GM23248 (cell line): ENCODE results near the gene RSPH3. TPM values are rescaled to one million over a fixed set of nuclear protein-coding genes. Genes with fewer than 3 reads are reported as not detected.

Experiments
- DNase-seq: peaks from one replicate; pipeline ENCODE4 v3.0.0-alpha.2; 2015
- H2AFZ ChIP-seq: fragments of 200-600 bp; sonication (generic); 2 replicates; pipeline ENCODE4 v1.6.1; 2016; ENCODE audit warnings: antibody characterized with exemption
- H3F3A ChIP-seq: fragments of 200-600 bp; sonication (generic); 2 replicates; pipeline ENCODE4 v1.6.1; 2016; ENCODE audit warnings: mild to moderate bottlenecking, antibody characterized with exemption, mixed run types; ENCODE audit not compliant: insufficient read depth
- H3K27ac ChIP-seq: fragments of 200-600 bp; sonication (generic); 2 replicates; pipeline ENCODE4 v1.5.1; 2016; ENCODE audit warnings: mild to moderate bottlenecking
- H3K27me3 ChIP-seq: fragments of 200-600 bp; sonication (generic); replicated peaks from 2 replicates; pipeline ENCODE4 v1.6.1; 2016; ENCODE audit warnings: mild to moderate bottlenecking; ENCODE audit not compliant: insufficient read depth
- H3K36me3 ChIP-seq: fragments of 200-600 bp; sonication (generic); 2 replicates; pipeline ENCODE4 v1.6.1; 2016; ENCODE audit warnings: low read depth, mild to moderate bottlenecking
- H3K4me1 ChIP-seq: fragments of 200-600 bp; sonication (generic); 2 replicates; pipeline ENCODE4 v1.6.1; 2016; ENCODE audit warnings: mild to moderate bottlenecking; ENCODE audit not compliant: insufficient read depth
- H3K4me2 ChIP-seq: fragments of 200-600 bp; sonication (generic); one replicate; pipeline ENCODE4 v1.6.1; 2016; ENCODE audit warnings: mild to moderate bottlenecking; ENCODE audit not compliant: unreplicated experiment
- H3K4me3 ChIP-seq: fragments of 200-600 bp; sonication (generic); 2 replicates; pipeline ENCODE4 v1.5.1; 2016; ENCODE audit warnings: mild to moderate bottlenecking
- H3K79me2 ChIP-seq: fragments of 200-600 bp; sonication (generic); 2 replicates; pipeline ENCODE4 v1.6.1; 2016; ENCODE audit warnings: mild to moderate bottlenecking; ENCODE audit not compliant: insufficient read depth
- H3K9ac ChIP-seq: fragments of 200-600 bp; sonication (generic); 2 replicates; pipeline ENCODE4 v1.6.1; 2016; ENCODE audit warnings: mild to moderate bottlenecking
- H3K9me2 ChIP-seq: fragments of 200-600 bp; sonication (generic); 2 replicates; pipeline ENCODE4 v1.6.1; 2016; ENCODE audit warnings: mixed run types, mild to moderate bottlenecking, moderate library complexity; ENCODE audit not compliant: insufficient read depth
- H3K9me3 ChIP-seq: fragments of 200-600 bp; sonication (generic); one replicate; pipeline ENCODE4 v1.6.1; 2017; ENCODE audit warnings: low read depth
- H4K20me1 ChIP-seq: fragments of 200-600 bp; sonication (generic); 2 replicates; pipeline ENCODE4 v1.6.0; 2016; ENCODE audit not compliant: insufficient read depth
- EZH2 ChIP-seq: fragments of 200-600 bp; sonication (generic); IDR thresholded peaks from 2 replicates; pipeline ENCODE4 v1.6.1; 2018; ENCODE audit warnings: antibody characterized with exemption, mild to moderate bottlenecking; ENCODE audit not compliant: insufficient read depth, poor library complexity, severe bottlenecking
- EZH2phosphoT487 ChIP-seq: fragments of 200-600 bp; sonication (generic); IDR thresholded peaks from 2 replicates; pipeline ENCODE4 v1.6.1; 2018; ENCODE audit warnings: antibody characterized with exemption, moderate library complexity, mild to moderate bottlenecking, low read depth; ENCODE audit not compliant: insufficient read depth
- WGBS, 2 experiments: methylation state at CpG; one replicate each; pipeline ENCODE4 v1.1.6; 2015 to 2017; ENCODE audit warnings: low lambda C conversion rate in 2 of 2, low coverage in 1 of 2; ENCODE audit errors: missing lambda C conversion rate in 2 of 2; 5-methylcytosine and 5-hydroxymethylcytosine counted together
- in situ Hi-C: fragments of 300-500 bp; cut with MboI; formaldehyde crosslinking; loops from 2 replicates; pipeline ENCODE4 v1.15.0; 2020
- polyA plus RNA-seq: library from polyadenylated mRNA; unstranded; fragments of >200 nt; fragmentation: Nextera tagmentation; extraction: Ambion mirVana; gene quantifications from 2 replicates; pipeline ENCODE4 v1.2.1, GENCODE V29; 2016
- total RNA-seq: library from RNA; depleted of rRNA; stranded (reverse); fragments of >200 nt; shearing (Covaris generic); gene quantifications from 2 replicates; pipeline ENCODE4 v1.2.3, GENCODE V29; 2014

The RSPH3 gene
- total and polyA plus RNA-seq, 2 experiments from 2014 or later, result 7.2 to 15.1 TPM

DNA sequence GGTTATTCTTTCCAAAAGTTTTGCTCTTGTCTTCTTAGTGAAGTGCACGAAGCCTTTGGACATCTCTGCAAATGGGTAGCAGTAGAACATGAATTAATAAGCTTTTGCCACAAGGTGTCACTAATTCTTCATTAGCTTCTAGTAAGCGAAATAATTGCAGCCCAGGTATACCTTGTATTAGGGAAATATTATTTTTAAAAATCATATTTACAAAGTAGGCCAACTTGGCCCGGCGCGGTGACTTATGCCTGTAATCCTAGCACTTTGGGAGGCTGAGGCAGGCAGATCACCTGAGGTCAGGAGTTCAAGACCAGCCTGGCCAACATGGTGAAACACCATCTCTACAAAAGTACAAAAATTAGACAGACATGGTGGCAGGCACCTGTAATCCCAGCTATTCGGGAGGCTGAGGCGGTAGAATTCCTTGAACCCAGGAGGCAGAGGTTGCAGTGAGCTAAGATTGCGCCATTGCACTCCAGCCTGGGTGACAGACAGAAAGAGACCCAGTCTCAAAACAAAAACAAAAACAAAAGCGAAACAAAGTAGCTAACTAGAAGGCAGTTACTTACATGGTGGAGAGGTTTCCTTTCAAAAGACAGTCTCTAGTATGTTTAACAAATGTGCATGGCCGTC is 8.8 kb upstream of the RSPH3 start:
- no peak overlapping the region for H3K4me3 ChIP-seq
- H3K27ac ChIP-seq, result no peak overlapping the region
- no peaks in the 10 kb centered on the region for H3K4me1 ChIP-seq
- no peaks in the 10 kb centered on the region for H3K9me2 ChIP-seq
- DNase-seq, result peak; percentile 65
- no peaks in the 10 kb centered on the region for H3F3A ChIP-seq
- in situ Hi-C loops, result no loop called here
- no peak overlapping the region for H3K9ac ChIP-seq
- no peaks in the 10 kb centered on the region for H3K79me2 ChIP-seq
- H3K27me3 ChIP-seq, result no peaks in the 10 kb centered on the region
- no peak overlapping the region for H2AFZ ChIP-seq
- no peaks in the 10 kb centered on the region for H3K9me3 ChIP-seq
- TF ChIP-seq EZH2 (no peak), EZH2phosphoT487 (no peak)
- H3K36me3 ChIP-seq, result no peaks in the 10 kb centered on the region
- H3K4me2 ChIP-seq, result no peak overlapping the region
- no peaks in the 10 kb centered on the region for H4K20me1 ChIP-seq
- WGBS, 2 experiments, result 72 to 73% methylated on average over 10 of the region's 10 CpGs

DNA sequence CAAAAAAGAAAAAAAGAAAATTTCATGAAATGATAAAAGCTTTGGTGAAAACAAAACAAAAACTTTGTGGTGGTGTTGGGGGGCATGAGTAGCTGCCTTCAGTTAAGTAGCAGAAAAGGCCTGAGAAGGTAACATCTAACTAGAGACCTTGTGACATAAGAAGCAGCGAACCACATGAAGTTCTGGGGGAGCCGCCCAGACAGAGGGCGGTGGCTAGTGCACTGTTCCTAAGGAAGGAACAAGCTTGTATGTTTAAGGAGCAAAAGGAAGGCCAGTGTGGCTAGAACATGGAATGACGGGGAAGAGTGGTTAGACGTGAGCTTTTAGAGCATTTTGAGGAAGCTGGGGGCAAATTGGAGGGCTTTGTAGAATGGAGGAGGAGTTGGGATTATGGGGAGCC is 7.5 kb upstream of the RSPH3 start:
- in situ Hi-C loops, result no loop called here
- Histone ChIP-seq H3K27me3 (no peaks in the 10 kb centered on the region), H3F3A (0 out of 2 replicates have a peak, but pooled peaks cover 3% of the 10 kb centered on the region), H3K9me3 (no peaks in the 10 kb centered on the region), H3K4me2 (no peak overlapping the region), H3K36me3 (no peaks in the 10 kb centered on the region), H3K9ac (no peak overlapping the region), H4K20me1 (no peaks in the 10 kb centered on the region), H3K79me2 (no peaks in the 10 kb centered on the region), H2AFZ (no peak overlapping the region), H3K4me3 (no peak overlapping the region), H3K4me1 (peaks cover 4% of the 10 kb centered on the region), H3K9me2 (no peaks in the 10 kb centered on the region), H3K27ac (no peak overlapping the region)
- WGBS, 2 experiments, result 86 to 87% methylated on average over 5 of the region's 5 CpGs
- no peak for DNase-seq
- no peak for TF ChIP-seq EZH2phosphoT487
- TF ChIP-seq EZH2, result no peak

DNA sequence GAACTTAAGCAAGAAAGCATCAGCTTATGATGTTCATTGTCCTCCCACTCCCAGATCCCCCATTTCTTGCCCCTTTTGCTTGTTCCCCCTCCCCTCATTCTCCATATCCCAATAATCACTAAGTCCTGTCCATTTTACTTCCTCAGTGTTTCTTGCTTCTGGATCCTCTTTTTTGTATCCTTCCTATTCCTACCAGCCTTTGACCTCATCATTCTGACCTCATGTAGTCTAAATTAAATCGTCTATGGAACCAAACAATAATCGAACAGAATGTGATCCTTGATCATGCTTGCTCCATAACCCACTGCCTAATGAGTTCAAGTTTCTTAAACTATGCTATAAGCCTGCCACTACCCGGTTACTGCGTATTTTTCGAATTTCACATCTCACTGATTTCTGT is 5.4 kb upstream of the RSPH3 start:
- no peak for DNase-seq
- Histone ChIP-seq H3K4me2 (no peak overlapping the region), H3K79me2 (no peaks in the 10 kb centered on the region), H4K20me1 (no peaks in the 10 kb centered on the region), H3K9ac (no peak overlapping the region), H3K9me3 (no peaks in the 10 kb centered on the region), H3K4me1 (peaks cover 14% of the 10 kb centered on the region), H3K27ac (no peak overlapping the region), H2AFZ (no peak overlapping the region), H3K9me2 (no peaks in the 10 kb centered on the region), H3F3A (peaks cover 12% of the 10 kb centered on the region; the same call in 1 of the 2 replicates), H3K36me3 (no peaks in the 10 kb centered on the region), H3K4me3 (no peak overlapping the region), H3K27me3 (no peaks in the 10 kb centered on the region)
- no peak for TF ChIP-seq EZH2phosphoT487
- no peak for TF ChIP-seq EZH2
- in situ Hi-C loops, result no loop called here
- 82 to 89% methylated on average over 5 of the region's 5 CpGs for WGBS, 2 experiments

DNA sequence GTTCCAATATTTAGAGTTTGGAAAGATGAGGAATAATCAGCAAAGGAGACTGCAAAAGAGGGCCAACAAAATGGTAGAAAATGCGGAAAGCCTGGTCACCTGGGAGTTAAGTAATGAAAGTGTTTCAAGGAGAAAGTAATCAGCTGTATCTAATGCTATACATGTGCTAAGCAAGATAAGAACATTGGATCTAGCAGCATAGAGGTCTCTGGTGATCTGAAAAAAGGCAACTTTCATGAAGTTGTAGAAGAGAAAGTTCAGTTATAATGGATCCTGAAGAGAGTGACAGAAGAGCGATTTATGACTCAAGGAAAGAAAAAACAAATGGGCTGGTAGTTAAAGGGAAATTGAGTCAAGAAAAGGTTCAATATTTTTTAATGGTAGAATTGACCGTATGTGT is 4.6 kb upstream of the RSPH3 start:
- DNase-seq, result no peak
- H3K79me2 ChIP-seq, result no peaks in the 10 kb centered on the region
- H3K4me3 ChIP-seq, result no peak overlapping the region
- no peaks in the 10 kb centered on the region for H3K9me3 ChIP-seq
- no peak overlapping the region for H3K9ac ChIP-seq
- no peaks in the 10 kb centered on the region for H3K36me3 ChIP-seq
- in situ Hi-C loops, result no loop called here
- no peaks in the 10 kb centered on the region for H3K27me3 ChIP-seq
- H3K4me2 ChIP-seq, result no peak overlapping the region
- 60 to 63% methylated on average over 3 of the region's 3 CpGs for WGBS, 2 experiments
- no peak overlapping the region for H3K27ac ChIP-seq
- no peak overlapping the region for H2AFZ ChIP-seq
- H3K9me2 ChIP-seq, result no peaks in the 10 kb centered on the region
- peaks cover 14% of the 10 kb centered on the region for H3K4me1 ChIP-seq
- TF ChIP-seq EZH2 (no peak), EZH2phosphoT487 (no peak)
- H4K20me1 ChIP-seq, result no peaks in the 10 kb centered on the region
- peaks cover 16% of the 10 kb centered on the region; the same call in 1 of the 2 replicates for H3F3A ChIP-seq
